HG03469 (cell line): ENCODE data around the gene PRAME.
"Not testable (repeated sequence)": the region's sequence is repeated elsewhere in the genome, so short reads cannot be mapped to it uniquely, and the experiment has no call there.

ENCODE experiments used
- ATAC-seq: cut with Tn5 transposase; IDR thresholded peaks from one replicate; pipeline ENCODE4 v1.9.1; 2021; ENCODE audit warnings: mild to moderate bottlenecking, moderate library complexity, moderate number of reproducible peaks; ENCODE audit not compliant: unreplicated experiment

PRAME gene

GRCh38 chr22:22581524-22581923, 22.5 kb upstream of the PRAME start:
- ATAC-seq, result not testable (repeated sequence)

GRCh38 chr22:22579869-22580604, 21.0 kb upstream of the PRAME start:
- no peak for ATAC-seq

GRCh38 chr22:22578702-22579424, 19.8 kb upstream of the PRAME start:
- no peak for ATAC-seq

GRCh38 chr22:22576989-22577427, 17.9 kb upstream of the PRAME start:
- ATAC-seq, result no peak

- no peak for ATAC-seq
Observed at GRCh38 chr22:22576244-22576988, 17.4 kb upstream of the PRAME start.

- no peak for ATAC-seq
Observed at GRCh38 chr22:22574361-22574760, 15.3 kb upstream of the PRAME start.

- no peak for ATAC-seq
Observed at GRCh38 chr22:22573047-22573889, 14.2 kb upstream of the PRAME start.

GRCh38 chr22:22571862-22572261, 12.8 kb upstream of the PRAME start:
- ATAC-seq, result no peak

- ATAC-seq, result no peak
Observed at GRCh38 chr22:22571429-22571828, 12.4 kb upstream of the PRAME start.

GRCh38 chr22:22569218-22569617, 10.2 kb upstream of the PRAME start:
- ATAC-seq, result no peak

GRCh38 chr22:22565981-22566380, 6.9 kb upstream of the PRAME start:
- no peak for ATAC-seq

GRCh38 chr22:22558071-22558971, 744 bp downstream of the PRAME start:
- no peak for ATAC-seq

GRCh38 chr22:22556995-22557925, 1.8 kb downstream of the PRAME start:
- no peak for ATAC-seq

GRCh38 chr22:22556578-22556977, 2.5 kb downstream of the PRAME start:
- no peak for ATAC-seq

- ATAC-seq, result no peak
Observed at GRCh38 chr22:22555596-22555995, 3.5 kb downstream of the PRAME start.

GRCh38 chr22:22554587-22555284, 4.3 kb downstream of the PRAME start:
- no peak for ATAC-seq

GRCh38 chr22:22553735-22554586, 5.1 kb downstream of the PRAME start:
- no peak for ATAC-seq
